MM.1S (cell line): ENCODE results near the gene NLK.

Experiments used
- DNase-seq: peaks from one replicate; pipeline ENCODE4 v3.0.0-alpha.2; 2015
- H2AFZ ChIP-seq: fragments of 300-600 bp; sonication (generic); 2 replicates; pipeline ENCODE4 v1.6.0; 2016; ENCODE audit warnings: antibody characterized with exemption, low read length
- H3F3A ChIP-seq: fragments of 300-600 bp; sonication (generic); 2 replicates; pipeline ENCODE4 v1.6.1; 2016; ENCODE audit warnings: mild to moderate bottlenecking, antibody characterized with exemption, low read length, moderate library complexity, mixed read lengths; ENCODE audit not compliant: insufficient read depth
- H3K27ac ChIP-seq: fragments of 300-600 bp; sonication (generic); 2 replicates; pipeline ENCODE4 v1.5.1; 2016; ENCODE audit warnings: mild to moderate bottlenecking, low read length
- H3K27me3 ChIP-seq: fragments of 300-600 bp; sonication (generic); replicated peaks from 2 replicates; pipeline ENCODE4 v1.6.0; 2016; ENCODE audit warnings: low read length; ENCODE audit not compliant: insufficient read depth
- H3K36me3 ChIP-seq: fragments of 300-600 bp; sonication (generic); replicated peaks from 2 replicates; pipeline ENCODE4 v1.6.1; 2016; ENCODE audit warnings: mild to moderate bottlenecking, low read length, mixed read lengths; ENCODE audit not compliant: insufficient read depth
- H3K4me1 ChIP-seq: fragments of 300-600 bp; sonication (generic); 2 replicates; pipeline ENCODE4 v1.6.1; 2016; ENCODE audit warnings: low read length, mixed read lengths
- H3K4me2 ChIP-seq: fragments of 300-600 bp; sonication (generic); 2 replicates; pipeline ENCODE4 v1.6.0; 2016; ENCODE audit warnings: low read depth, low read length
- H3K4me3 ChIP-seq: fragments of 300-600 bp; sonication (generic); 2 replicates; pipeline ENCODE4 v1.5.1; 2016; ENCODE audit warnings: low read length, mixed read lengths
- H3K79me2 ChIP-seq: fragments of 300-600 bp; sonication (generic); 2 replicates; pipeline ENCODE4 v1.6.1; 2016; ENCODE audit warnings: mixed run types, low read length, mixed read lengths
- H3K9ac ChIP-seq: fragments of 300-600 bp; sonication (generic); 2 replicates; pipeline ENCODE4 v1.6.1; 2016; ENCODE audit warnings: low read length, mixed read lengths
- H3K9me2 ChIP-seq: fragments of 300-600 bp; sonication (generic); replicated peaks from 2 replicates; pipeline ENCODE4 v1.6.1; 2016; ENCODE audit warnings: mild to moderate bottlenecking, low read length, mixed read lengths; ENCODE audit not compliant: insufficient read depth
- H3K9me3 ChIP-seq: fragments of 300-600 bp; sonication (generic); replicated peaks from 2 replicates; pipeline ENCODE4 v1.6.1; 2016; ENCODE audit warnings: mild to moderate bottlenecking, low read length, mixed read lengths; ENCODE audit not compliant: insufficient read depth
- H4K20me1 ChIP-seq: fragments of 300-600 bp; sonication (generic); 2 replicates; pipeline ENCODE4 v1.6.1; 2016; ENCODE audit warnings: mild to moderate bottlenecking, low read length, moderate library complexity, mixed read lengths; ENCODE audit not compliant: insufficient read depth
- EZH2 ChIP-seq: fragments of 300-600 bp; sonication (generic); optimal IDR thresholded peaks from 2 replicates; pipeline ENCODE3; 2017; ENCODE audit warnings: low read depth, mild to moderate bottlenecking, antibody characterized with exemption, low read length, mixed read lengths
- EZH2phosphoT487 ChIP-seq: fragments of 300-600 bp; sonication (generic); IDR thresholded peaks from 2 replicates; pipeline ENCODE4 v1.6.1; 2018; ENCODE audit warnings: antibody characterized with exemption, low read length
- TF ChIP-seq, protein P1 (sequence below): fragments of 300-600 bp; sonication (generic); IDR thresholded peaks from 2 replicates; pipeline ENCODE4 v1.5.1; 2016; ENCODE audit warnings: antibody characterized with exemption, low read length, mixed read lengths

Gene NLK

DNA sequence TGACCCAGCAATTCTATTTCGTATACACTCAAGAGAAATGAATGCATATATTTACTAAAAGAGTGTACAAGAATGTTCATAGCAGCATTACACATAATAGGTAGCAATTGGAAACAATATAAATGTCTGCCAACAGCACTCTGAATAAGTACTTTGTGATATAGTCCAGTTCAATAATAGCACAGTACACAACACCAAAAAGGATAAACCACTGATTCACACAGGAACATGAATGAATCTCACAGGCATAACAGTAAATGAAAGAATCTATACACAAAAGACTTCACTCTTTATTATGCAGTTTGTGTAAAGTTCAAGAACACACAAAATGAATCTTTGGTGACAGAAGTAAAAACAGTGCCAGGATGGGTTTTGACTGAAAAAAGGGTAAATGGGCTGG, 86.3 kb downstream of the NLK start:
- H4K20me1 ChIP-seq: no peaks in the 10 kb centered on the region
- H3K27me3 ChIP-seq: no peaks in the 10 kb centered on the region
- no peaks in the 10 kb centered on the region for H3K4me1 ChIP-seq
- TF ChIP-seq EZH2 (no peak), EZH2phosphoT487 (no peak)
- TF ChIP-seq, protein P1, sequence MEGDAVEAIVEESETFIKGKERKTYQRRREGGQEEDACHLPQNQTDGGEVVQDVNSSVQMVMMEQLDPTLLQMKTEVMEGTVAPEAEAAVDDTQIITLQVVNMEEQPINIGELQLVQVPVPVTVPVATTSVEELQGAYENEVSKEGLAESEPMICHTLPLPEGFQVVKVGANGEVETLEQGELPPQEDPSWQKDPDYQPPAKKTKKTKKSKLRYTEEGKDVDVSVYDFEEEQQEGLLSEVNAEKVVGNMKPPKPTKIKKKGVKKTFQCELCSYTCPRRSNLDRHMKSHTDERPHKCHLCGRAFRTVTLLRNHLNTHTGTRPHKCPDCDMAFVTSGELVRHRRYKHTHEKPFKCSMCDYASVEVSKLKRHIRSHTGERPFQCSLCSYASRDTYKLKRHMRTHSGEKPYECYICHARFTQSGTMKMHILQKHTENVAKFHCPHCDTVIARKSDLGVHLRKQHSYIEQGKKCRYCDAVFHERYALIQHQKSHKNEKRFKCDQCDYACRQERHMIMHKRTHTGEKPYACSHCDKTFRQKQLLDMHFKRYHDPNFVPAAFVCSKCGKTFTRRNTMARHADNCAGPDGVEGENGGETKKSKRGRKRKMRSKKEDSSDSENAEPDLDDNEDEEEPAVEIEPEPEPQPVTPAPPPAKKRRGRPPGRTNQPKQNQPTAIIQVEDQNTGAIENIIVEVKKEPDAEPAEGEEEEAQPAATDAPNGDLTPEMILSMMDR: no peak
- no peaks in the 10 kb centered on the region for H3K36me3 ChIP-seq
- H3K9me2 ChIP-seq: no peaks in the 10 kb centered on the region
- no peak overlapping the region for H2AFZ ChIP-seq
- no peaks in the 10 kb centered on the region for H3K79me2 ChIP-seq
- H3K27ac ChIP-seq: no peak overlapping the region
- H3F3A ChIP-seq: no peaks in the 10 kb centered on the region
- no peak for DNase-seq
- H3K4me3 ChIP-seq: no peak overlapping the region
- no peaks in the 10 kb centered on the region for H3K9me3 ChIP-seq
- H3K9ac ChIP-seq: no peak overlapping the region
- H3K4me2 ChIP-seq: no peak overlapping the region

DNA sequence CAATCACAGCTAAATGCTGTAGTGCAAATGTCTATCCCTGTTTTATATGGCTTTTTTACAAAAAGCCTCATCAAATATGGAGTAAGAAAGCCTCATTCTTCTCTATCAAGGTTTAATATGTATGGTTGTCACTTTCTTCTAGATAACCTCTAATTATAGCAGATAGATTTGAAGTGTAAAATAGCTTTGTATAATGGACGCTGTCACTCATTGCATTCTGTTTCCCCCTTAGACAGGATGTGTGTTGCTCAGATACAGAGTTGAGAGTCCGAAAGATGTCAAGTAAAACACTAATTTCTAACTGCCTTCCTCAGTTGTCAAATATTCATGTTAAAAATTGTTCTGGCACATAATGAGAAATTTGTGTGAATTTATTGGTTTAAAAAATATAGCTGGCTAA, 88.0 kb downstream of the NLK start:
- H3K27me3 ChIP-seq: no peaks in the 10 kb centered on the region
- TF ChIP-seq EZH2phosphoT487 (no peak), EZH2 (no peak)
- TF ChIP-seq, protein P1: no peak
- no peaks in the 10 kb centered on the region for H3K36me3 ChIP-seq
- no peak for DNase-seq
- no peaks in the 10 kb centered on the region for H3K9me3 ChIP-seq
- H4K20me1 ChIP-seq: no peaks in the 10 kb centered on the region
- H3K4me1 ChIP-seq: no peaks in the 10 kb centered on the region
- H3K79me2 ChIP-seq: no peaks in the 10 kb centered on the region
- H3K27ac ChIP-seq: no peak overlapping the region
- no peak overlapping the region for H3K4me2 ChIP-seq
- H3K9ac ChIP-seq: no peak overlapping the region
- H3F3A ChIP-seq: no peaks in the 10 kb centered on the region
- no peak overlapping the region for H3K4me3 ChIP-seq
- no peaks in the 10 kb centered on the region for H3K9me2 ChIP-seq
- H2AFZ ChIP-seq: no peak overlapping the region

DNA sequence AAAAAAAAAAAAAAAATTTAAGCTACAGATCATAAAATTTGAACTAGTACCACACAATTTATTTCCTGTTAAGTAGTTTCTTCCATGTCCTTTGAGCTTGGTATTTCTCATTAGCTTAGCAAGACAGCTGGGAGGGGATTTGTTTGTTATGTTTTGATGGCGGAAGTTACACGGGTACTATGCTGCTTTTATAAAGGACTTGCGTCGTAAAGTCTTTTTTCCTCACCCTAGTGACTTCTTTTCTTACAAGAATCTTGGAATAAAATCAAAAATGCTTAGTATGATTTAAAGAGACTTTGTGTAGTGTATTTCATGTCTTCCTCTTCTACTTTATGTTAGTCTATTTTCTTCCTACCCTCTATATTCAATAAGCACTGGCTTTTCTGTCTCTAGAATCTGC, 89.1 kb downstream of the NLK start:
- no peak for DNase-seq
- no peaks in the 10 kb centered on the region for H3K27me3 ChIP-seq
- H3K4me1 ChIP-seq: no peaks in the 10 kb centered on the region
- H3K9me2 ChIP-seq: no peaks in the 10 kb centered on the region
- no peaks in the 10 kb centered on the region for H3K79me2 ChIP-seq
- no peaks in the 10 kb centered on the region for H3K9me3 ChIP-seq
- no peaks in the 10 kb centered on the region for H4K20me1 ChIP-seq
- no peak overlapping the region for H3K4me3 ChIP-seq
- no peaks in the 10 kb centered on the region for H3K36me3 ChIP-seq
- H3K27ac ChIP-seq: no peak overlapping the region
- H3K9ac ChIP-seq: no peak overlapping the region
- no peak overlapping the region for H3K4me2 ChIP-seq
- H2AFZ ChIP-seq: no peak overlapping the region
- TF ChIP-seq EZH2phosphoT487 (no peak), EZH2 (no peak)
- TF ChIP-seq, protein P1: no peak
- no peaks in the 10 kb centered on the region for H3F3A ChIP-seq

DNA sequence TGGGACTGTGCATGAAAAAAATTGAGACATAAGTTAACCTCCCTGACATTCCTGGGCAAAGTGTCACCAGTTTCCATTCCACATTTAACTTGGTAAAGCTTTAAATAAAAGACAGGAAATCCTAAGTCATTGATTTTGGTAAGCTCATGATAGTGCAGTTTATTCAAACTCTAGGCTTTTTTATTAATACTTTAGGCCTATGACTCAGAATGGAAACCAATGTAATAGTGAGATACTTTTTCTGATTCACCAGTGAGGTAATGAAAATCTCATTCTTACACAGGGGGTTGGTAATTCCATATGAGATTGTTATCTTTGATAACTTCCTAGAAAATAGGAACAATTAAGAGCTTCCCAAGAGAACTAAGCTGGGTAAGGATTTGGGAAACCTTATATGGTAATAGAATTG, 91.1 kb downstream of the NLK start:
- TF ChIP-seq EZH2: no peak
- no peak for TF ChIP-seq EZH2phosphoT487
- TF ChIP-seq, protein P1: no peak
- Histone ChIP-seq H3K4me2 (no peak overlapping the region), H3K9ac (no peak overlapping the region), H3K9me2 (no peaks in the 10 kb centered on the region), H3K79me2 (no peaks in the 10 kb centered on the region), H3K36me3 (no peaks in the 10 kb centered on the region), H4K20me1 (no peaks in the 10 kb centered on the region), H3F3A (no peaks in the 10 kb centered on the region), H3K9me3 (no peaks in the 10 kb centered on the region), H3K27me3 (no peaks in the 10 kb centered on the region), H2AFZ (no peak overlapping the region), H3K4me3 (no peak overlapping the region), H3K27ac (no peak overlapping the region), H3K4me1 (no peaks in the 10 kb centered on the region)
- DNase-seq: no peak
